SK-N-MC (cell line): ENCODE measurements around the gene EN1.

Experiments used
- EZH2 ChIP-seq: fragments of 200-600 bp; sonication (generic); IDR thresholded peaks from one replicate; pipeline ENCODE4 v1.6.1; 2017; ENCODE audit warnings: antibody characterized with exemption
- POLR2AphosphoS5 ChIP-seq: IDR thresholded peaks from 2 replicates; pipeline ENCODE4 v1.6.1; 2012; ENCODE audit warnings: mild to moderate bottlenecking, low read depth, low read length, borderline replicate concordance

DNA sequence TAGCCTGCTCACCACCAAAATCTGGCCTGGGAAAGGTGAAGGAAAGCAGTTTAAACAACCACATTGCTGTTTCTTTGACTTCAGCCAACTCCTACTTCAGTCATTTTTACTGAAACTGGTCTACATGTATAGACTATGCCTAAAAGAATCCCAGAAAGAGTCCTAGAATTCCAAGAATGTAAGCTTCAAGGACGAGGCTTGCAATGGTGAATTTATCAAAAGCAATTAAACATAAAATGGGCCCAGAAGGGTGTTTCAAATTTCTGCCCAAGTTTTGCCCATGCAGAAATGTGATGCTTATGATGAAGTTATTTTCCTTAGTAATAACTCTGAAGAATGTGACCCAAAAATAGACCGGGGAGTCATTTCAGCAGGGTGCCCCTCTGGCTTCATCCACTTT is 16.6 kb downstream of the EN1 start:
- TF ChIP-seq POLR2AphosphoS5 = no peak
- TF ChIP-seq EZH2 = no peak
